Progenitor cell of endocrine pancreas (in vitro differentiated cells): ENCODE results near the gene CCDC154. TPM values are rescaled to one million over a fixed set of nuclear protein-coding genes. Genes with fewer than 3 reads are reported as not detected.

ENCODE experiments used
- DNase-seq: peaks from one replicate; pipeline ENCODE4 v3.0.0; 2021; ENCODE audit warnings: low spot score; ENCODE audit not compliant: unreplicated experiment
- H3K27ac Mint-ChIP-seq: 2 replicates; pipeline ENCODE4 v1.8.0; 2021; ENCODE audit warnings: mild to moderate bottlenecking, moderate library complexity, mixed read lengths
- H3K27me3 Mint-ChIP-seq: 2 replicates; pipeline ENCODE4 v1.8.0; 2021; ENCODE audit warnings: mixed read lengths
- H3K36me3 Mint-ChIP-seq: 2 replicates; pipeline ENCODE4 v1.8.0; 2022; ENCODE audit warnings: mixed read lengths; ENCODE audit not compliant: insufficient read depth
- H3K4me1 Mint-ChIP-seq: 2 replicates; pipeline ENCODE4 v1.8.0; 2021; ENCODE audit warnings: low read depth, mixed read lengths
- H3K4me3 Mint-ChIP-seq: 2 replicates; pipeline ENCODE4 v1.8.0; 2021; ENCODE audit warnings: low read depth, mild to moderate bottlenecking, moderate library complexity, mixed read lengths
- H3K9me3 Mint-ChIP-seq: 2 replicates; pipeline ENCODE4 v1.8.0; 2021; ENCODE audit warnings: low read depth, mixed read lengths
- CTCF ChIP-seq: fragments of 200-600 bp; sonication (generic); IDR thresholded peaks from one replicate; pipeline ENCODE4 v1.5.0; 2021; ENCODE audit warnings: antibody characterized with exemption, mild to moderate bottlenecking; ENCODE audit not compliant: unreplicated experiment
- total RNA-seq: library from RNA; stranded (reverse); gene quantifications from 2 replicates; pipeline ENCODE4 v1.2.1, GENCODE V29; 2021

The CCDC154 gene
- total RNA-seq, 1 donor from 2014 or later, result 5.7 TPM

DNA sequence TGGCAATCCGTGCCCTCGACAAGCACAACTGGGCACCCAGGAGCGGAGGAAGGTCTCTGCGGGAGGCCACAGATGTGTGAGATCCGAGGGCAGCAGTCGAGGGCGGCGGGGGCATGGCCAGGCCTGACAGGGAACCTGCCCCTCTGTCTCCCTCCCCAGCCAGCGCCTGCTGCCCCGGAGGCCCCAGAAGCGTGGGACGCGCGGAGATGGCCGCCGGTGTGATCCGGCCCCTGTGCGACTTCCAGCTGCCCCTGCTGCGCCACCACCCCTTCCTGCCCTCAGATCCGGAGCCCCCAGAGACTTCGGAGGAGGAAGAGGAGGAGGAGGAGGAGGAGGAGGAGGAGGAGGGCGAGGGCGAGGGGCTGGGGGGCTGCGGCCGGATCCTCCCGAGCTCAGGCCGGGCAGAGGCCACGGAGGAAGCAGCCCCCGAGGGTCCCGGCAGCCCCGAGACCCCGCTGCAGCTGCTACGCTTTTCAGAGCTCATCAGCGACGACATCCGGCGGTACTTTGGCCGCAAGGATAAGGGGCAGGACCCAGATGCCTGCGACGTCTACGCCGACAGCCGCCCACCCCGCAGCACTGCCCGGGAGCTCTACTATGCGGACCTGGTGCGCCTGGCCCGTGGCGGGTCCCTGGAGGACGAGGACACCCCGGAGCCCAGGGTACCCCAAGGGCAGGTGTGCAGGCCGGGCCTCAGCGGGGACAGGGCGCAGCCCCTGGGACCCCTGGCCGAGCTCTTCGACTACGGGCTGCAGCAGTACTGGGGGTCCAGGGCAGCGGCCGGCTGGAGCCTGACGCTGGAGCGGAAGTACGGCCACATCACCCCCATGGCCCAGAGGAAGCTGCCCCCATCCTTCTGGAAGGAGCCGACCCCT is 11.7 kb downstream of the CCDC154 start:
- Mint-ChIP-seq H3K9me3 (no peaks in the 10 kb centered on the region), H3K27ac (no peak overlapping the region), H3K27me3 (no peaks in the 10 kb centered on the region), H3K4me3 (no peak overlapping the region), H3K36me3 (no peaks in the 10 kb centered on the region), H3K4me1 (peaks cover 15% of the 10 kb centered on the region)
- no peak for DNase-seq
- no peak for TF ChIP-seq CTCF

GRCh38 chr16:1431497-1432270 is 12.7 kb downstream of the CCDC154 start:
- no peak overlapping the region for H3K27ac Mint-ChIP-seq
- TF ChIP-seq CTCF, result no peak
- H3K36me3 Mint-ChIP-seq, result no peaks in the 10 kb centered on the region

DNA sequence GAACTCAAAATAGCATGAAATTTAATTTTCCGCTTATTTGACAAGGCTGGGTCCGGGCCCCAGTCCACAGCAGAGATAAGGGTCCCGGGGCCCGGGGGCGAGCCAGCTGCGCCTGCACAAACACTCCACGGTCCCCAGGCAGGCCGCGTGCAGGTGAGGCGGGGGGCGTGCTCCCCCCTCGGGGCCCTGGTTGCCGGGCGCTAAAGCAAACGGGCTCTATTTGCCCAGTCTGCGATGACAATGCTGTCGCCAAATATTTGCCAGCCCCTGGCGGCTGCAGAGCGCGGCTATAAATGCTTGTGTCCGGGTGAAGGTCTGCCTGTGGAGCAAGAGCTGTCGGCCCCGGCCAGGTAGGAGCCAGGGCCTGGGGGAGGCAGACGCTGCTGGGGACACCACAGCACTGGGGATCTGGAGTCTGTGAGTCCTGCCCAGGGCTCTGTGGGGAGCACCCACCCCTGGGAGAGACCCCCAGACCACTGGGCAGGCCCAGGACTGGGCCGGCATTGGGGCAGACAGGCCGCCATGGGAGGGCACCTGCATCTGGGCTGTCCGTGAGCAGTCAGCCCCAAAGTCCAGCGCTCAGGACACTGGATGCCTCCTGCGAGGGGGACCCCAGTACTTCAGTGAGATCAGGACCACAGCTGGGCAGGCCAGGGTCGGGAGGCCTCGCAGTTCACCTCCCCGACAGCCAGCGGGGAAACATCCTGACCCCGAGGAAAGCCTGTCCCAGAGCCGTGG is 13.4 kb downstream of the CCDC154 start, which contains the start of gene PERCC1:
Gene PERCC1 (plus strand): TSS at position 320 of the 738 bp plus-strand sequence. CDS start 1,516 bp downstream, outside the sequence.
- Mint-ChIP-seq H3K4me3 (peak within 1 kb of the TSS; percentile 56), H3K36me3 (no peaks in the 10 kb centered on the region), H3K27ac (peak within 1 kb of the TSS; percentile 73), H3K4me1 (peaks cover 22% of the 10 kb centered on the region), H3K27me3 (no peaks in the 10 kb centered on the region), H3K9me3 (no peaks in the 10 kb centered on the region)
- peak; percentile 55 for TF ChIP-seq CTCF
- DNase-seq, result peak; percentile 73

More at GRCh38 chr16:1431497-1432270, 12.7 kb downstream of the CCDC154 start:
- no peak for DNase-seq
- peak overlapping the region; percentile 56 for H3K4me3 Mint-ChIP-seq
- H3K4me1 Mint-ChIP-seq, result peaks cover 19% of the 10 kb centered on the region
- no peaks in the 10 kb centered on the region for H3K9me3 Mint-ChIP-seq
- no peaks in the 10 kb centered on the region for H3K27me3 Mint-ChIP-seq

DNA sequence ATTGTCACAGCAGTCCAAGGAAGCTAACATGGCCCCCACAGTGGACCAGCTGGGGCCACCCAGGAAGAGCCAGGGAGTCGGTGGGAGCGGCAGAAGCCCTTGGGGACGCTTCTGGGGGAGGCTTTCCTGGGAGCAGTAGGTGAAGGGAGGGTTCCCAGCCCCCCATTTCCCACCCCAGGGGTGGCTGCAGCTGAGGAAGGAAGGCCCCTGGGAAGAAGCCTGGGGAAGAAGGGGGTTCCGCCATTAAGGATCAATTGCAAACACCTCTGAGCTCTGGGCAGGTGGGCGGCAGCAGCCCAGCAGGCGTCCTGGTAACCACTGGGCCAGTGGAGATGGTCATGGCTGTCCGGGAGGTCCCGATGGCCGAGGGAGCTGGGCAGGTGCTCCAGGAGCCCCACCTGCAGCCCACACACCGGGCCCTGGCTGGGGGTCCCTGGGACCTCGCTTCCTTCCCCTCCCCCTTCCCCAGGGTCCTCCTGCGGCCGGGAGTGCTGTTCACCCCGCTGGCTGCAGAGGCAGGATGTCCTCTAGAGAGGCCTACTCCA is 14.1 kb downstream of the CCDC154 start:
- Mint-ChIP-seq H3K4me1 (peaks cover 22% of the 10 kb centered on the region), H3K27ac (peak overlapping the region; percentile 67), H3K4me3 (peak overlapping the region; percentile 21), H3K9me3 (no peaks in the 10 kb centered on the region), H3K36me3 (no peaks in the 10 kb centered on the region), H3K27me3 (no peaks in the 10 kb centered on the region)
- no peak for TF ChIP-seq CTCF
- DNase-seq, result no peak

DNA sequence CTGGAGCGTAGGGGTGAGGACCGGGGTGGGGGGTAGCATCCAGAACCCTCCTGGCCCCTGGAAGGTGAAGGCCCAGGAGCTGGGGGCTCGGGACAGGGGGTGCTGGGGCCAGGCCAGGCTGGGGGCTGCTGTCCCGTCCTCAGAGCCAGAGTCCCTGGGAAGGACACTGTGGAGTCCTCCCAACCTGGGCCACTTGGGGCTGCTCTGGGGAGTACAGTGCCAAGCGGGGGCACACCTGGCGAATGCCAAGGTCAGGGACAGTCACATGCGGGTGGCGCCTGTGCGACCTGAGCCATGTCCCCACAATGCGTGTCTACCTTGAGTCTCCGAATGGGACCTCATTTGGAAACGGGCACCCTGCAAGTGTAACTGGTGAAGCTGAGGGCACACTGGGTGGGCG is 14.7 kb downstream of the CCDC154 start:
- Mint-ChIP-seq H3K36me3 (no peaks in the 10 kb centered on the region), H3K4me3 (no peak overlapping the region), H3K4me1 (peaks cover 22% of the 10 kb centered on the region), H3K9me3 (no peaks in the 10 kb centered on the region), H3K27ac (peak overlapping the region; percentile 67), H3K27me3 (no peaks in the 10 kb centered on the region)
- no peak for DNase-seq
- TF ChIP-seq CTCF, result no peak
